Measurements from ENCODE around the gene BBS2.

The BBS2 gene

GRCh38 chr16:56450275-56450985 lies 69.4 kb downstream of the BBS2 start:
- Histone ChIP-seq H3K27ac (ENCODE audit: low read length) (peak overlapping the region; percentile 55), H3K4me3 (ENCODE audit: low read length) (peak overlapping the region; percentile 99), H3K4me1 (ENCODE audit: insufficient read depth, low read length) (peaks cover 4% of the 10 kb centered on the region; the same call in 1 of the 2 replicates), H3K36me3 (ENCODE audit: insufficient read depth, low read depth, low read length) (peaks cover 47% of the 10 kb centered on the region), H3K27me3 (ENCODE audit: insufficient read depth, low read length) (no peaks in the 10 kb centered on the region), H3K9me3 (ENCODE audit: insufficient read depth, low read depth, low read length) (no peaks in the 10 kb centered on the region), H3K9ac (ENCODE audit: low read depth, low read length) (peak overlapping the region; percentile 90)

GRCh38 chr16:56448005-56448404 lies 71.8 kb downstream of the BBS2 start:
- no peaks in the 10 kb centered on the region for H3K9me3 ChIP-seq (ENCODE audit: insufficient read depth, low read depth, low read length)
- H3K9ac ChIP-seq (ENCODE audit: low read depth, low read length): no peak overlapping the region
- H3K27me3 ChIP-seq (ENCODE audit: insufficient read depth, low read length): no peaks in the 10 kb centered on the region
- H3K27ac ChIP-seq (ENCODE audit: low read length): no peak overlapping the region
- H3K36me3 ChIP-seq (ENCODE audit: insufficient read depth, low read depth, low read length): peaks cover 49% of the 10 kb centered on the region
- H3K4me3 ChIP-seq (ENCODE audit: low read length): no peak overlapping the region
- H3K4me1 ChIP-seq (ENCODE audit: insufficient read depth, low read length): peaks cover 4% of the 10 kb centered on the region; the same call in 1 of the 2 replicates

GRCh38 chr16:56447286-56447685 lies 72.5 kb downstream of the BBS2 start:
- Histone ChIP-seq H3K4me1 (ENCODE audit: insufficient read depth, low read length) (no peaks in the 10 kb centered on the region; the same call in 1 of the 2 replicates), H3K9me3 (ENCODE audit: insufficient read depth, low read depth, low read length) (no peaks in the 10 kb centered on the region), H3K4me3 (ENCODE audit: low read length) (no peak overlapping the region), H3K9ac (ENCODE audit: low read depth, low read length) (no peak overlapping the region), H3K27me3 (ENCODE audit: insufficient read depth, low read length) (no peaks in the 10 kb centered on the region), H3K27ac (ENCODE audit: low read length) (no peak overlapping the region), H3K36me3 (ENCODE audit: insufficient read depth, low read depth, low read length) (peaks cover 56% of the 10 kb centered on the region)

- no peak overlapping the region for H3K9ac ChIP-seq (ENCODE audit: low read depth, low read length)
- no peak overlapping the region for H3K27ac ChIP-seq (ENCODE audit: low read length)
- H3K9me3 ChIP-seq (ENCODE audit: insufficient read depth, low read depth, low read length): no peaks in the 10 kb centered on the region
- no peaks in the 10 kb centered on the region for H3K27me3 ChIP-seq (ENCODE audit: insufficient read depth, low read length)
- H3K4me1 ChIP-seq (ENCODE audit: insufficient read depth, low read length): no peaks in the 10 kb centered on the region
- no peak overlapping the region for H3K4me3 ChIP-seq (ENCODE audit: low read length)
- H3K36me3 ChIP-seq (ENCODE audit: insufficient read depth, low read depth, low read length): peaks cover 84% of the 10 kb centered on the region
Measured at GRCh38 chr16:56438038-56438437, 81.8 kb downstream of the BBS2 start.

- H3K27ac ChIP-seq (ENCODE audit: low read length): no peak overlapping the region
- no peaks in the 10 kb centered on the region for H3K9me3 ChIP-seq (ENCODE audit: insufficient read depth, low read depth, low read length)
- H3K27me3 ChIP-seq (ENCODE audit: insufficient read depth, low read length): no peaks in the 10 kb centered on the region
- H3K4me3 ChIP-seq (ENCODE audit: low read length): no peak overlapping the region
- H3K4me1 ChIP-seq (ENCODE audit: insufficient read depth, low read length): no peaks in the 10 kb centered on the region
- no peak overlapping the region for H3K9ac ChIP-seq (ENCODE audit: low read depth, low read length)
- peaks cover 84% of the 10 kb centered on the region for H3K36me3 ChIP-seq (ENCODE audit: insufficient read depth, low read depth, low read length)
Measured at GRCh38 chr16:56436258-56436657, 83.6 kb downstream of the BBS2 start.

Data from iPS-20b (cell line).